Spleen (tissue), 11 donors: ENCODE data around the gene TBX3. TPM values are rescaled to one million over a fixed set of nuclear protein-coding genes. Genes with fewer than 3 reads are reported as not detected.
A peak's percentile ranks its signal among the peaks of the same experiment; 100 is the strongest.

Source experiments
- DNase-seq: peaks from one replicate; pipeline ENCODE4 v3.0.0-alpha.2; 2020
- H3K27ac ChIP-seq, 8 donors: fragments of 200-600 bp; sonication (generic) in 7 of 8; 1 replicate in 4 of 8; 2 replicates in 4 of 8; pipeline versions ENCODE4 v1.5.0 to v1.8.0; 2016 to 2021; ENCODE audit warnings: inconsistent platforms in 4 of 8, mild to moderate bottlenecking in 4 of 8, moderate library complexity in 1 of 8
- H3K27me3 ChIP-seq, 7 donors: fragments of 200-600 bp; sonication (generic) in 6 of 7; replicated peaks in 1 of 7; 1 replicate in 4 of 7; 2 replicates in 3 of 7; pipeline versions ENCODE4 v1.5.0 to v1.8.0; 2016 to 2021; ENCODE audit warnings: inconsistent platforms in 3 of 7, mild to moderate bottlenecking in 1 of 7
- H3K36me3 ChIP-seq, 6 donors: fragments of 200-600 bp; sonication (generic) in 5 of 6; 1 replicate in 4 of 6; 2 replicates in 2 of 6; pipeline versions ENCODE4 v1.5.0 to v1.8.0; 2016 to 2021; ENCODE audit warnings: inconsistent platforms in 2 of 6
- H3K4me1 ChIP-seq, 6 donors: fragments of 200-600 bp; sonication (generic) in 5 of 6; 1 replicate in 3 of 6; 2 replicates in 3 of 6; pipeline versions ENCODE4 v1.5.0 to v1.8.0; 2016 to 2021; ENCODE audit warnings: inconsistent platforms in 3 of 6
- H3K4me3 ChIP-seq, 8 donors: fragments of 200-600 bp; sonication (generic) in 7 of 8; 1 replicate in 4 of 8; 2 replicates in 4 of 8; pipeline versions ENCODE4 v1.5.0 to v1.8.0; 2016 to 2021; ENCODE audit warnings: inconsistent platforms in 4 of 8, mild to moderate bottlenecking in 4 of 8, moderate library complexity in 2 of 8
- H3K9me3 ChIP-seq, 8 donors: fragments of 200-600 bp; sonication (generic) in 7 of 8; 1 replicate in 4 of 8; 2 replicates in 4 of 8; pipeline versions ENCODE4 v1.5.0 to v1.8.0; 2016 to 2021; ENCODE audit warnings: inconsistent platforms in 4 of 8
- CTCF ChIP-seq, 11 experiments: fragments of 200-600 bp in 7 of 11; fragments of 450-650 bp in 4 of 11; sonication (generic) in 4 of 11; IDR thresholded peaks in 8 of 11; conservative IDR thresholded peaks in 3 of 11; 1 replicate in 7 of 11; 2 replicates in 4 of 11; pipeline versions ENCODE4 v1.4.0 to v1.8.0; 2016 to 2021; ENCODE audit warnings: antibody characterized with exemption in 11 of 11, inconsistent platforms in 4 of 11, mild to moderate bottlenecking in 1 of 11
- POLR2A ChIP-seq, 3 donors: fragments of 450-650 bp; IDR thresholded peaks; one replicate each; pipeline ENCODE4 v1.5.1; 2017; ENCODE audit warnings: antibody characterized with exemption in 3 of 3, mild to moderate bottlenecking in 1 of 3
- POLR2AphosphoS5 ChIP-seq, 3 donors: sonication (generic); formaldehyde crosslinking; IDR thresholded peaks; one replicate each; pipeline ENCODE4 v1.5.1; 2017; ENCODE audit warnings: antibody characterized with exemption in 3 of 3
- WGBS, 5 donors: extraction: QIAGEN DNeasy Blood & Tissue Kit in 3 of 5; methylation state at CpG; one replicate each; pipeline versions ENCODE4 v1.1.5 to v1.1.7; 2013 to 2018; 5-methylcytosine and 5-hydroxymethylcytosine counted together
- intact Hi-C: fragments of 100-400 bp; cut with DNase I; formaldehyde crosslinking; loops from one replicate; pipeline ENCODE4 v1.15.0; 2023; ENCODE audit warnings: low total_unique reads
- polyA plus RNA-seq, 3 donors: library from polyadenylated mRNA; stranded (reverse); fragments of 200-250 nt; gene quantifications; one replicate each; pipeline ENCODE4 v1.2.1, GENCODE V29; 2013
- total RNA-seq, 7 donors: library from RNA; depleted of rRNA in 3 of 7; stranded (reverse); fragments of >200 nt in 3 of 7; fragmentation: NEBNext Ultra II Directional in 4 of 7; extraction: Animal tissue kit (Norgen Biotek cat#: 25700) in 4 of 7; gene quantifications; one replicate each; pipeline versions ENCODE4 v1.1.0 to v1.2.1, GENCODE V29; 2016 to 2021
- donor health status: healthy with polysubstance abuse.
- donor health status: DM: no; HTN: no; CAD: no; lungs with moderate emphysema.
- donor health status: DM: no; HTN: no; CAD: no.
- donor health status: Bipolar disorder and iron deficiency.
- donor health status: healthy.
- donor health status: DM: no; HTN: no; CAD: no.
- donor health status: DM: yes; HTN: yes; CAD: no.

Gene TBX3
- total and polyA plus RNA-seq, 10 donors = 3.1 to 22.1 (median 13.5) TPM

- no peak overlapping the region for H3K27ac ChIP-seq
- H3K9me3 ChIP-seq = peaks cover 0 to 2% (median 0%) of the 10 kb centered on the region in 8 donors
- H3K27me3 ChIP-seq = peaks cover 0 to 94% (median 19%) of the 10 kb centered on the region in 7 donors
- peaks cover 0 to 25% (median 9%) of the 10 kb centered on the region in 6 donors for H3K4me1 ChIP-seq
- WGBS, 5 donors = 65 to 75% (median 70%) methylated on average over 10 of the region's 10 CpGs
- H3K36me3 ChIP-seq = peaks cover 0 to 7% (median 1%) of the 10 kb centered on the region in 6 donors
- TF ChIP-seq CTCF (IDR thresholded peaks at IDR 0.05 in 8 of 11, conservative IDR thresholded peaks at IDR 0.05 in 3 of 11) = no peak
- no peak for TF ChIP-seq POLR2AphosphoS5 (IDR thresholded peaks at IDR 0.05)
- DNase-seq = no peak
- intact Hi-C loops = no loop called here
- H3K4me3 ChIP-seq = peak overlapping the region in 5 of 8 donors; percentile 1 to 70 (median 49)
Observed at GRCh38 chr12:114679452-114679875, 4.5 kb downstream of the TBX3 start.

- peaks cover 0 to 24% (median 8%) of the 10 kb centered on the region in 6 donors for H3K4me1 ChIP-seq
- no peak overlapping the region for H3K27ac ChIP-seq
- no peak for DNase-seq
- H3K4me3 ChIP-seq = peak overlapping the region in 3 of 8 donors; percentile 49 to 70 (median 61)
- peaks cover 0 to 94% (median 15%) of the 10 kb centered on the region in 7 donors for H3K27me3 ChIP-seq
- intact Hi-C loops = no loop called here
- TF ChIP-seq POLR2AphosphoS5 (IDR thresholded peaks at IDR 0.05) = no peak
- no peak for TF ChIP-seq CTCF (IDR thresholded peaks at IDR 0.05 in 8 of 11, conservative IDR thresholded peaks at IDR 0.05 in 3 of 11)
- TF ChIP-seq POLR2A (IDR thresholded peaks at IDR 0.05) = no peak
- H3K9me3 ChIP-seq = peaks cover 0 to 5% (median 0%) of the 10 kb centered on the region in 8 donors
- peaks cover 0 to 15% (median 7%) of the 10 kb centered on the region in 6 donors for H3K36me3 ChIP-seq
- 51 to 77% (median 70%) methylated on average over 2 of the region's 2 CpGs for WGBS, 5 donors
Observed at GRCh38 chr12:114678718-114679117, 5.3 kb downstream of the TBX3 start.

GRCh38 chr12:114678028-114678427 lies 5.9 kb downstream of the TBX3 start:
- no peak for DNase-seq
- Histone ChIP-seq H3K4me3 (no peak overlapping the region), H3K4me1 (peaks cover 0 to 27% (median 8%) of the 10 kb centered on the region in 6 donors), H3K27ac (no peak overlapping the region), H3K27me3 (peaks cover 0 to 94% (median 11%) of the 10 kb centered on the region in 7 donors), H3K9me3 (peaks cover 0 to 5% (median 0%) of the 10 kb centered on the region in 8 donors), H3K36me3 (peaks cover 0 to 20% (median 7%) of the 10 kb centered on the region in 6 donors)
- intact Hi-C loops = no loop called here
- 60 to 81% (median 70%) methylated on average over 2 of the region's 2 CpGs for WGBS, 5 donors
- TF ChIP-seq POLR2A (IDR thresholded peaks at IDR 0.05) = no peak
- TF ChIP-seq CTCF (IDR thresholded peaks at IDR 0.05 in 8 of 11, conservative IDR thresholded peaks at IDR 0.05 in 3 of 11) = no peak
- no peak for TF ChIP-seq POLR2AphosphoS5 (IDR thresholded peaks at IDR 0.05)

- Histone ChIP-seq H3K27me3 (peaks cover 0 to 94% (median 15%) of the 10 kb centered on the region in 7 donors), H3K4me1 (peaks cover 0 to 28% (median 11%) of the 10 kb centered on the region in 6 donors), H3K4me3 (no peak overlapping the region), H3K36me3 (peaks cover 0 to 37% (median 9%) of the 10 kb centered on the region in 6 donors), H3K9me3 (peaks cover 0 to 5% (median 0%) of the 10 kb centered on the region in 8 donors), H3K27ac (no peak overlapping the region)
- intact Hi-C loops = no loop called here
- DNase-seq = no peak
- TF ChIP-seq CTCF (IDR thresholded peaks at IDR 0.05 in 8 of 11, conservative IDR thresholded peaks at IDR 0.05 in 3 of 11) = no peak
- TF ChIP-seq POLR2A (IDR thresholded peaks at IDR 0.05) = no peak
- TF ChIP-seq POLR2AphosphoS5 (IDR thresholded peaks at IDR 0.05) = no peak
- WGBS, 5 donors = 59 to 70% (median 65%) methylated on average over 6 of the region's 6 CpGs
Observed at GRCh38 chr12:114676142-114676741, 7.7 kb downstream of the TBX3 start.
